Fibroblast of the aortic adventitia (primary cell): ENCODE measurements around the gene C2orf49. TPM values are rescaled to one million over a fixed set of nuclear protein-coding genes. Genes with fewer than 3 reads are reported as not detected.

Experiments
- DNase-seq: peaks from one replicate; pipeline ENCODE4 v3.0.0-alpha.2; 2010; ENCODE audit warnings: low read depth
- H3K4me3 ChIP-seq: 2 replicates; pipeline ENCODE4 v1.5.1; 2011; ENCODE audit warnings: low read depth, mild to moderate bottlenecking, control low read depth, low read length, moderate library complexity
- CTCF ChIP-seq: IDR thresholded peaks from 2 replicates; pipeline ENCODE4 v1.5.1; 2011; ENCODE audit warnings: mild to moderate bottlenecking, low read length, control low read depth, inconsistent platforms; ENCODE audit not compliant: insufficient read depth
- total RNA-seq: library from RNA; depleted of rRNA; stranded (reverse); fragments of >200 nt; gene quantifications from 2 replicates; pipeline ENCODE4 v1.2.3, GENCODE V29; 2012; ENCODE audit warnings: low replicate concordance

Gene C2orf49
- total RNA-seq, 1 donor = 20.1 TPM

GRCh38 chr2:105307146-105307545, 30.2 kb upstream of the C2orf49 start:
- no peak for DNase-seq
- TF ChIP-seq CTCF = no peak
- no peak overlapping the region for H3K4me3 ChIP-seq

GRCh38 chr2:105307550-105307949, 29.8 kb upstream of the C2orf49 start:
- H3K4me3 ChIP-seq = no peak overlapping the region
- DNase-seq = no peak
- no peak for TF ChIP-seq CTCF

- TF ChIP-seq CTCF = no peak
- no peak for DNase-seq
- no peak overlapping the region for H3K4me3 ChIP-seq
Measured at GRCh38 chr2:105307962-105308361, 29.4 kb upstream of the C2orf49 start.

GRCh38 chr2:105308382-105309146, 28.8 kb upstream of the C2orf49 start:
- no peak for TF ChIP-seq CTCF
- DNase-seq = no peak
- no peak overlapping the region for H3K4me3 ChIP-seq

GRCh38 chr2:105309147-105309545, 28.2 kb upstream of the C2orf49 start:
- no peak for TF ChIP-seq CTCF
- no peak for DNase-seq
- H3K4me3 ChIP-seq = no peak overlapping the region

- no peak for TF ChIP-seq CTCF
- no peak for DNase-seq
- no peak overlapping the region for H3K4me3 ChIP-seq
Measured at GRCh38 chr2:105313877-105314276, 23.5 kb upstream of the C2orf49 start.

GRCh38 chr2:105315314-105315713, 22.0 kb upstream of the C2orf49 start:
- DNase-seq = no peak
- TF ChIP-seq CTCF = no peak
- no peak overlapping the region for H3K4me3 ChIP-seq
